ENCODE results near the gene CYP2W1. TPM values are rescaled to one million over a fixed set of nuclear protein-coding genes. Genes with fewer than 3 reads are reported as not detected.
"Not testable (repeated sequence)": the region's sequence is repeated elsewhere in the genome, so short reads cannot be mapped to it uniquely, and the experiment has no call there.

Gene CYP2W1
- polyA plus RNA-seq, 1 donor (not counting 4 experiments of a cell fraction or from before 2014, with no cell fraction given): 0.05 TPM

DNA sequence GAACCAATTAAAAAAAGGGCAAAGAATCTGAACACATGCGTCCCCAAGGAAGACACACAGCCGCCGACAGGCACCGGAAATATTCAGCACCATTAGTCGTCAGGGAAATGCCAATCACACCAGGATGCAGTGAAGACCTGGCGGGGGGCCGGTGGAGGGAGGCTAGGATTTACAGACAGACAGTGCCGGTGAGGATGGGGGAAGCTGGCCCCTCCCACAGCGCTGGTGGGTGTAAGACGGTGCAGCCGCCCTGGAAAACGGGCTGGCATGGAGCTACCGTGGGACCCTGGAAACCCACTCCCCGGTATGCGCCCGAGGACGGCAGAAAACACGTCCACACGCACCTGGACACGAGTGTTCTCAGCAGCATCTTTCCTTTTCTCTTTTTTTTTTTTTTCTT, 23.7 kb upstream of the CYP2W1 start:
- FAIRE-seq (no peak), DNase-seq (ENCODE audit: low read depth, low spot score) (no peak)
- H3K4me2 ChIP-seq (ENCODE audit: control insufficient read depth, extremely low read depth, insufficient read depth, low read depth, low read length): no peak overlapping the region
- dilution Hi-C loops (cut with MboI; ENCODE audit: extremely low pct_ligation_motif_present, low sequenced_read_pairs): no loop called here
- H3K9ac ChIP-seq (ENCODE audit: control insufficient read depth, extremely low read depth, insufficient read depth, low read length): no peak overlapping the region
- no peaks in the 10 kb centered on the region for H3K79me2 ChIP-seq (ENCODE audit: control insufficient read depth, insufficient read depth, low read length)
- H3K36me3 ChIP-seq (ENCODE audit: control insufficient read depth in 2 of 2, extremely low read depth in 1 of 2, insufficient read depth in 2 of 2, low read length in 2 of 2): no peaks in the 10 kb centered on the region
- H3K9me1 ChIP-seq (ENCODE audit: control insufficient read depth, extremely low read depth, insufficient read depth, low read length): no peaks in the 10 kb centered on the region
- no peak for TF ChIP-seq EZH2 (IDR thresholded peaks at IDR 0.05; ENCODE audit: low read length)
- TF ChIP-seq, protein P1, sequence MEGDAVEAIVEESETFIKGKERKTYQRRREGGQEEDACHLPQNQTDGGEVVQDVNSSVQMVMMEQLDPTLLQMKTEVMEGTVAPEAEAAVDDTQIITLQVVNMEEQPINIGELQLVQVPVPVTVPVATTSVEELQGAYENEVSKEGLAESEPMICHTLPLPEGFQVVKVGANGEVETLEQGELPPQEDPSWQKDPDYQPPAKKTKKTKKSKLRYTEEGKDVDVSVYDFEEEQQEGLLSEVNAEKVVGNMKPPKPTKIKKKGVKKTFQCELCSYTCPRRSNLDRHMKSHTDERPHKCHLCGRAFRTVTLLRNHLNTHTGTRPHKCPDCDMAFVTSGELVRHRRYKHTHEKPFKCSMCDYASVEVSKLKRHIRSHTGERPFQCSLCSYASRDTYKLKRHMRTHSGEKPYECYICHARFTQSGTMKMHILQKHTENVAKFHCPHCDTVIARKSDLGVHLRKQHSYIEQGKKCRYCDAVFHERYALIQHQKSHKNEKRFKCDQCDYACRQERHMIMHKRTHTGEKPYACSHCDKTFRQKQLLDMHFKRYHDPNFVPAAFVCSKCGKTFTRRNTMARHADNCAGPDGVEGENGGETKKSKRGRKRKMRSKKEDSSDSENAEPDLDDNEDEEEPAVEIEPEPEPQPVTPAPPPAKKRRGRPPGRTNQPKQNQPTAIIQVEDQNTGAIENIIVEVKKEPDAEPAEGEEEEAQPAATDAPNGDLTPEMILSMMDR (optimal IDR thresholded peaks at IDR 0.05 in 1 of 3, IDR thresholded peaks at IDR 0.05 in 1 of 3, conservative IDR thresholded peaks at IDR 0.05 in 1 of 3; ENCODE audit: extremely low read depth in 1 of 3, insufficient read depth in 2 of 3, low read length in 3 of 3): no peak
- H3K27ac ChIP-seq (ENCODE audit: control insufficient read depth, insufficient read depth, low read length): no peak overlapping the region
- no peaks in the 10 kb centered on the region for H3K9me3 ChIP-seq (ENCODE audit: control insufficient read depth, low read depth, low read length)
- H3K4me1 ChIP-seq (ENCODE audit: control insufficient read depth, extremely low read depth, insufficient read depth, low read length): no peaks in the 10 kb centered on the region
- peaks cover 21% of the 10 kb centered on the region for H3K27me3 ChIP-seq (ENCODE audit: control insufficient read depth, extremely low read depth, insufficient read depth, low read length)
- H4K20me1 ChIP-seq (ENCODE audit: control insufficient read depth, extremely low read depth, insufficient read depth, low read length): peaks cover 2% of the 10 kb centered on the region
- no peak overlapping the region for H2AFZ ChIP-seq (ENCODE audit: control insufficient read depth, low read length)
- no peak overlapping the region for H3K4me3 ChIP-seq (ENCODE audit: control insufficient read depth in 2 of 3, extremely low read depth in 1 of 3, insufficient read depth in 2 of 3, low read depth in 1 of 3, low read length in 3 of 3)

DNA sequence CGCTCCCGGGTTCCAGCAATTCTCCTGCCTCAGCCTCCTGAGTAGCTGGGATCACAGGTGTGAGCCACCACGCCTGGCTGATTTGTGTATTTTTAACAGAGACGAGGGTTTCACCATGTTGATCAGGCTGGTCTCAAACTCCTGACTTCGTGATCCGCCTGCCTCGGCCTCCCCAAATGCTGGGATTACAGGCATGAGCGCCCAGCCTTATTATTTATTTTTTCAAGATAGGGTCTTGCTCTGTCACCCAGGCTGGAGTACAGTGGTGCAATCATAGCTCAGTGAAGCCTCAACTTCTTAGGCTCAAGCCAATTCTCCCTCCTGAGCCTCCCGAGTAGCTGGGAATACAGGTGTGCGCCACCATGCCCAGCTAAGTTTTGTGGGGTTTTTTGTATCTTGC, 23.2 kb upstream of the CYP2W1 start:
- H3K9ac ChIP-seq (ENCODE audit: control insufficient read depth, extremely low read depth, insufficient read depth, low read length); H3K4me3 ChIP-seq (ENCODE audit: control insufficient read depth in 2 of 3, extremely low read depth in 1 of 3, insufficient read depth in 2 of 3, low read depth in 1 of 3, low read length in 3 of 3); dilution Hi-C loops (cut with MboI; ENCODE audit: extremely low pct_ligation_motif_present, low sequenced_read_pairs); H3K9me1 ChIP-seq (ENCODE audit: control insufficient read depth, extremely low read depth, insufficient read depth, low read length); H2AFZ ChIP-seq (ENCODE audit: control insufficient read depth, low read length); FAIRE-seq; H3K4me1 ChIP-seq (ENCODE audit: control insufficient read depth, extremely low read depth, insufficient read depth, low read length); DNase-seq (ENCODE audit: low read depth, low spot score); H3K36me3 ChIP-seq (ENCODE audit: control insufficient read depth in 2 of 2, extremely low read depth in 1 of 2, insufficient read depth in 2 of 2, low read length in 2 of 2); H3K27ac ChIP-seq (ENCODE audit: control insufficient read depth, insufficient read depth, low read length); H3K79me2 ChIP-seq (ENCODE audit: control insufficient read depth, insufficient read depth, low read length); H3K9me3 ChIP-seq (ENCODE audit: control insufficient read depth, low read depth, low read length); H3K4me2 ChIP-seq (ENCODE audit: control insufficient read depth, extremely low read depth, insufficient read depth, low read depth, low read length); H4K20me1 ChIP-seq (ENCODE audit: control insufficient read depth, extremely low read depth, insufficient read depth, low read length): not testable (repeated sequence)
- peaks cover 21% of the 10 kb centered on the region for H3K27me3 ChIP-seq (ENCODE audit: control insufficient read depth, extremely low read depth, insufficient read depth, low read length)

DNA sequence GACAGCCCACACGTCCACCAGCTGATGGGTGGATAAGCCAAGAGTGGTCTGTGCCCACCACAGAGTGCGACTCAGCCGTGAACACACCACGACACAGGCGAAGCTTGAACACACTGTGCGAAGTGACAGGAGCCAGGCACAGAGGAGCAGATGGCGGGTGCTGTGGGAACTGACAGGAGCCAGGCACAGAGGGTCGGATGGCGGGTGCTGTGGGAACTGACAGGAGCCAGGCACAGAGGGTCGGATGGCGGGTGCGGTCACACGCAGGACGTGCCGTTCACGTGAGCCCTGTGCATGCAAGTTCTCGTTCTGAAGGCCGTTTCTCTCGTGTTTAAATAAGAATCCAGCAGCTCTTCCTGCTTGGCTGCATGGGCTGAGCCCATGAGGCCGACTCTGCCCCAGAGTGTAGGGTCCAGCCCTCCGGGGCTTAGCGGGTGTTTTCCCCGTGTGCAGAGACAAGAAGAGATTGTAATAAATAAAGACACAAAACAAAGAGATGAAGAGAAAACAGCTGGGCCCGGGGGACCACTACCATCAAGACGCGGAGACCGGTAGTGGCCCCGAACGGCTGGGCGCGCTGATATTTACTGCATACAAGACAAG, 22.6 kb upstream of the CYP2W1 start:
- Histone ChIP-seq H3K79me2 (ENCODE audit: control insufficient read depth, insufficient read depth, low read length) (no peaks in the 10 kb centered on the region), H2AFZ (ENCODE audit: control insufficient read depth, low read length) (no peak overlapping the region), H3K4me3 (ENCODE audit: control insufficient read depth in 2 of 3, extremely low read depth in 1 of 3, insufficient read depth in 2 of 3, low read depth in 1 of 3, low read length in 3 of 3) (no peak overlapping the region), H3K27ac (ENCODE audit: control insufficient read depth, insufficient read depth, low read length) (no peak overlapping the region), H3K9me3 (ENCODE audit: control insufficient read depth, low read depth, low read length) (no peaks in the 10 kb centered on the region), H3K4me2 (ENCODE audit: control insufficient read depth, extremely low read depth, insufficient read depth, low read depth, low read length) (no peak overlapping the region), H3K36me3 (ENCODE audit: control insufficient read depth in 2 of 2, extremely low read depth in 1 of 2, insufficient read depth in 2 of 2, low read length in 2 of 2) (no peaks in the 10 kb centered on the region), H3K4me1 (ENCODE audit: control insufficient read depth, extremely low read depth, insufficient read depth, low read length) (no peaks in the 10 kb centered on the region), H3K27me3 (ENCODE audit: control insufficient read depth, extremely low read depth, insufficient read depth, low read length) (peaks cover 15% of the 10 kb centered on the region), H3K9me1 (ENCODE audit: control insufficient read depth, extremely low read depth, insufficient read depth, low read length) (no peaks in the 10 kb centered on the region), H4K20me1 (ENCODE audit: control insufficient read depth, extremely low read depth, insufficient read depth, low read length) (no peaks in the 10 kb centered on the region), H3K9ac (ENCODE audit: control insufficient read depth, extremely low read depth, insufficient read depth, low read length) (no peak overlapping the region)
- FAIRE-seq: no peak
- dilution Hi-C loops (cut with MboI; ENCODE audit: extremely low pct_ligation_motif_present, low sequenced_read_pairs): no loop called here
- no peak for DNase-seq (ENCODE audit: low read depth, low spot score)
- TF ChIP-seq, protein P1 (optimal IDR thresholded peaks at IDR 0.05 in 1 of 3, IDR thresholded peaks at IDR 0.05 in 1 of 3, conservative IDR thresholded peaks at IDR 0.05 in 1 of 3; ENCODE audit: extremely low read depth in 1 of 3, insufficient read depth in 2 of 3, low read length in 3 of 3): no peak
- TF ChIP-seq EZH2 (IDR thresholded peaks at IDR 0.05; ENCODE audit: low read length): no peak

DNA sequence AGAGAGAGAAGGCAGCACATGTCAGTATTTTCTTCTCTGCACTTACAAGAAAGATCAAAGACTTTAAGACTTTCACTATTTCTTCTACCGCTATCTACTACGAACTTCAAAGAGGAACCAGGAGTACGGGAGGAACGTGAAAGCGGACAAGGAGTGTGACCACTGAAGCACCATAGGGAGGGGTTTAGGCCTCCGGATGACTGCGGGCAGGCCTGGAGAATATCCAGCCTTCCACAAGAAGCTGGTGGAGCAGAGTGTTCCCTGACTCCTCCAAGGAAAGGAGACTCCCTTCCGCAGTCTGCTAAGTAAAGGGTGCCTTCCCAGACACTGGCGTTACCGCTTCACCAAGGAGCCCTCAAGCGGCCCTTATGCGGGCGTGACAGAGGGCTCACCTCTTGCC, 22.0 kb upstream of the CYP2W1 start:
- H3K4me1 ChIP-seq (ENCODE audit: control insufficient read depth, extremely low read depth, insufficient read depth, low read length); H3K36me3 ChIP-seq (ENCODE audit: control insufficient read depth in 2 of 2, extremely low read depth in 1 of 2, insufficient read depth in 2 of 2, low read length in 2 of 2); DNase-seq (ENCODE audit: low read depth, low spot score); H3K9me3 ChIP-seq (ENCODE audit: control insufficient read depth, low read depth, low read length); H3K4me3 ChIP-seq (ENCODE audit: control insufficient read depth in 2 of 3, extremely low read depth in 1 of 3, insufficient read depth in 2 of 3, low read depth in 1 of 3, low read length in 3 of 3); H3K9me1 ChIP-seq (ENCODE audit: control insufficient read depth, extremely low read depth, insufficient read depth, low read length); H3K4me2 ChIP-seq (ENCODE audit: control insufficient read depth, extremely low read depth, insufficient read depth, low read depth, low read length); H4K20me1 ChIP-seq (ENCODE audit: control insufficient read depth, extremely low read depth, insufficient read depth, low read length); H2AFZ ChIP-seq (ENCODE audit: control insufficient read depth, low read length); H3K27ac ChIP-seq (ENCODE audit: control insufficient read depth, insufficient read depth, low read length); H3K9ac ChIP-seq (ENCODE audit: control insufficient read depth, extremely low read depth, insufficient read depth, low read length); H3K79me2 ChIP-seq (ENCODE audit: control insufficient read depth, insufficient read depth, low read length); dilution Hi-C loops (cut with MboI; ENCODE audit: extremely low pct_ligation_motif_present, low sequenced_read_pairs); FAIRE-seq: not testable (repeated sequence)
- H3K27me3 ChIP-seq (ENCODE audit: control insufficient read depth, extremely low read depth, insufficient read depth, low read length): peaks cover 15% of the 10 kb centered on the region
